OCI-LY1 (cell line): Measurements from ENCODE around the gene PTPRD.

Source experiments
- H2AFZ ChIP-seq: fragments of 200-600 bp; sonication (generic), shearing (Covaris generic); 2 replicates; pipeline ENCODE4 v1.6.0; 2014; ENCODE audit warnings: antibody characterized with exemption, mild to moderate bottlenecking, low read length
- H3F3A ChIP-seq: fragments of 200-600 bp; sonication (generic), shearing (Covaris generic); 2 replicates; pipeline ENCODE4 v1.6.0; 2014; ENCODE audit warnings: mild to moderate bottlenecking, antibody characterized with exemption, low read length, moderate library complexity; ENCODE audit not compliant: insufficient read depth
- H3K27ac ChIP-seq: fragments of 200-600 bp; sonication (generic); 2 replicates; pipeline ENCODE4 v1.5.1; 2014; ENCODE audit warnings: low read length, mixed run types, mild to moderate bottlenecking, low read depth; ENCODE audit not compliant: poor library complexity, severe bottlenecking
- H3K27me3 ChIP-seq: fragments of 200-600 bp; sonication (generic); 2 replicates; pipeline ENCODE4 v1.6.0; 2014; ENCODE audit warnings: antibody characterized with exemption, mild to moderate bottlenecking, low read length, moderate library complexity; ENCODE audit not compliant: insufficient read depth
- H3K36me3 ChIP-seq: fragments of 200-600 bp; sonication (generic); 2 replicates; pipeline ENCODE4 v1.6.1; 2014; ENCODE audit warnings: mild to moderate bottlenecking, antibody characterized with exemption, low read length, moderate library complexity, mixed read lengths; ENCODE audit not compliant: insufficient read depth
- H3K4me1 ChIP-seq: fragments of 200-600 bp; sonication (generic); 2 replicates; pipeline ENCODE4 v1.5.1; 2014; ENCODE audit warnings: mild to moderate bottlenecking, low read length, moderate library complexity; ENCODE audit not compliant: insufficient read depth, severe bottlenecking
- H3K4me2 ChIP-seq: fragments of 200-600 bp; sonication (generic), shearing (Covaris generic); 2 replicates; pipeline ENCODE4 v1.6.1; 2014; ENCODE audit warnings: low read length
- H3K4me3 ChIP-seq: fragments of 200-600 bp; sonication (generic); 2 replicates; pipeline ENCODE4 v1.5.1; 2014; ENCODE audit warnings: low read length, low read depth, mild to moderate bottlenecking, mixed read lengths; ENCODE audit not compliant: poor library complexity, severe bottlenecking
- H3K79me2 ChIP-seq: fragments of 200-600 bp; shearing (Covaris generic); 2 replicates; pipeline ENCODE4 v1.6.1; 2016; ENCODE audit warnings: mixed run types, low read length, mixed read lengths; ENCODE audit not compliant: insufficient read depth
- H3K9ac ChIP-seq: fragments of 200-600 bp; sonication (generic), shearing (Covaris generic); 2 replicates; pipeline ENCODE4 v1.6.1; 2014; ENCODE audit warnings: mild to moderate bottlenecking, low read length, mixed read lengths
- H3K9me2 ChIP-seq: fragments of 200-600 bp; sonication (generic), shearing (Covaris generic); 2 replicates; pipeline ENCODE4 v1.6.1; 2014; ENCODE audit warnings: low read depth, mild to moderate bottlenecking, low read length, mixed read lengths
- H3K9me3 ChIP-seq: fragments of 200-600 bp; shearing (Covaris generic); 2 replicates; pipeline ENCODE4 v1.6.1; 2014; ENCODE audit warnings: low read length, mixed read lengths
- H4K20me1 ChIP-seq: fragments of 200-600 bp; sonication (generic), shearing (Covaris generic); 2 replicates; pipeline ENCODE4 v1.6.0; 2016; ENCODE audit warnings: mild to moderate bottlenecking, low read length; ENCODE audit not compliant: insufficient read depth
- CTCF ChIP-seq: fragments of 200-600 bp; sonication (generic), shearing (Covaris generic); IDR thresholded peaks from 2 replicates; pipeline ENCODE4 v1.5.1; 2017; ENCODE audit warnings: mild to moderate bottlenecking, antibody characterized with exemption, low read length, moderate library complexity, mixed read lengths
- EZH2 ChIP-seq: fragments of 200-600 bp; sonication (generic), shearing (Covaris generic); IDR thresholded peaks from 2 replicates; pipeline ENCODE4 v1.8.0; 2017; ENCODE audit warnings: borderline replicate concordance, mixed run types, mild to moderate bottlenecking, antibody characterized with exemption, low read length, moderate library complexity, mixed read lengths

PTPRD gene

DNA sequence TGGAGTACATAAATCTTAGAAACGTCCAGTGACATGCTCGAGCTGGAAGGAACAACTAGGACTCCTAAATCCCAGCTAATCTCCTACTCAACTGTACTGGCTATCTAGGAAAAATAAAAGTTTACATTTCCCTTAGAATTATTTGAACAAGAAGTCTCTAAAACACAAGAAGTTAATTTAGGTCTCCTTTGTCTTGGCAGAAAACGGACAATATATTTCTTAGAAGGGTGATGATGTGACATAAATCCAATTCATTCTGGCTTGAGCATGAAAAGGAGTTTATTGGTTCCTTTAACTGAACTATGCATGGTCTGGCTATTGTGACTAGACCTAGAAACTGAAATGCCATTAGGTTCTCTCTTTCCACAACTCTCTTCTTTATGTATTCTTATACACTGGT, 1571.0 kb downstream of the PTPRD start:
- Histone ChIP-seq H3K4me1 (no peaks in the 10 kb centered on the region), H3K79me2 (no peaks in the 10 kb centered on the region), H4K20me1 (no peaks in the 10 kb centered on the region), H3K4me2 (no peak overlapping the region), H3F3A (no peaks in the 10 kb centered on the region), H3K4me3 (no peak overlapping the region), H3K27ac (no peak overlapping the region), H2AFZ (no peak overlapping the region), H3K9ac (no peak overlapping the region), H3K9me3 (no peaks in the 10 kb centered on the region), H3K36me3 (no peaks in the 10 kb centered on the region), H3K9me2 (no peaks in the 10 kb centered on the region), H3K27me3 (no peaks in the 10 kb centered on the region; the same call in 1 of the 2 replicates)
- no peak for TF ChIP-seq EZH2
- TF ChIP-seq CTCF: no peak

DNA sequence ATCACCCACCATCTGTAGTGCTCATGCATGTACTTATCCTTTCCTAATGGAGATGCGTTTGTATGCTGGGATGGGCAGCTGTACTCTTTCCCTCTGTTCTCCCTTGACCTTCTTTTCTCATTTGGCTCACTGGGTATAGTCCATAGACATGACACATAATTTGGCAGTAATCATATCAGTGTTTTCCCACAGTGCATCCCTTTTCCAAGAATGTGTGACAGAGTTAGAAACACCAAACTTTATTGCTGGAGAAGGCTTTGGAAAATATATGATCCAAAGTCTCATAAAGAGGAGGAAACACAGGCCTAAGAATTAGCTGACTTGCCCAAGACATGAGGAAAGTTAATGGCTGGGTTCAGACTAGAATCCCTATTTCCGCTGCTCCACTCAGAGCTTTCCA, 1579.8 kb downstream of the PTPRD start:
- no peak for TF ChIP-seq CTCF
- TF ChIP-seq EZH2: no peak
- no peak overlapping the region for H3K27ac ChIP-seq
- H3K4me1 ChIP-seq: no peaks in the 10 kb centered on the region
- no peaks in the 10 kb centered on the region for H3K79me2 ChIP-seq
- no peaks in the 10 kb centered on the region for H3K36me3 ChIP-seq
- no peak overlapping the region for H3K4me3 ChIP-seq
- no peak overlapping the region for H3K9ac ChIP-seq
- no peaks in the 10 kb centered on the region for H4K20me1 ChIP-seq
- H3K27me3 ChIP-seq: no peaks in the 10 kb centered on the region
- H3K4me2 ChIP-seq: no peak overlapping the region
- H3F3A ChIP-seq: no peaks in the 10 kb centered on the region
- no peaks in the 10 kb centered on the region for H3K9me3 ChIP-seq
- H2AFZ ChIP-seq: no peak overlapping the region
- no peaks in the 10 kb centered on the region for H3K9me2 ChIP-seq

DNA sequence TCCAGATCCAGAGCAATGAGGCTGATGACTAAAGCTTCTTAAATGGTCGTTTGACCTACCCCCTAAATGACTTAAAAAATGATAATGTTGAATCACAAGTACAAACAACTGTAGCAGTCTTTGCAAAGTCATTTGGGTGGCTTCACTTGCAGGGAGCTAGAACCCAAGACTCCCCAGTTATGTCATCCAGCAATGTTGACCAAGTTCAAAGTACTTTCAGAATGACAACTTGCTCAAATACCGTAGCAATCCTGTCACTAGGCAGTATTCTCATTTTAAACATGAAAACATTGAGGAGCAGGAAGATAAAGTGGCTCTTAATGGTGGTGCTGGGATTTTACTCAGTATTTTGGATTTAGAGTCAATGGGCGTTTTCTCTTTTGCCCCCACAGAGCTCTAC, 1596.2 kb downstream of the PTPRD start:
- H3K4me2 ChIP-seq: no peak overlapping the region
- no peak overlapping the region for H3K4me3 ChIP-seq
- H3K9me2 ChIP-seq: no peaks in the 10 kb centered on the region
- no peak overlapping the region for H2AFZ ChIP-seq
- H3K36me3 ChIP-seq: no peaks in the 10 kb centered on the region
- TF ChIP-seq EZH2 (no peak), CTCF (no peak)
- H3K27me3 ChIP-seq: no peaks in the 10 kb centered on the region
- no peaks in the 10 kb centered on the region for H4K20me1 ChIP-seq
- no peaks in the 10 kb centered on the region for H3K79me2 ChIP-seq
- no peaks in the 10 kb centered on the region for H3K9me3 ChIP-seq
- no peak overlapping the region for H3K9ac ChIP-seq
- no peak overlapping the region for H3K27ac ChIP-seq
- no peaks in the 10 kb centered on the region for H3K4me1 ChIP-seq
- no peaks in the 10 kb centered on the region for H3F3A ChIP-seq
